ENCODE results near the gene POLR2J.
"Not testable (repeated sequence)": the region's sequence is repeated elsewhere in the genome, so short reads cannot be mapped to it uniquely, and the experiment has no call there.

POLR2J gene

DNA sequence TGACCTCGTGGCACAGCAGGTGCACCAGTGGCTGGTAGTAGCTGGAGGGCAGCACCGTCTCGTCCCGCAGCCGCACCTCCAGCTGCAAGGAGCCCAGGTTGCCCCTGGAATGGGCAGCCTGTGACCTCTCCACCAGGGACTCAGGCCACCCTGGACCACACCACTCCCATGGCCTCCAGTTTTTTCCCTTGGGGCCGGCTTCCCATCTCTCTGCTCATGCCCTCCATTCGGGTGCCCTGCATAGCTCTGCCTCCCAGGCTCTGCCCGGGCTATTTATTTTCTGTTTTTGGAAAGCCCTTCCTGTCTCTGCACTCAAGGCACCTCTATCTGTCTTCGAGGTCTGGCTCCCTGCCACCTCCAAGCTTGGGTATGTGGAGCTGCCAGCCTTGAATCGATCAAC lies 18.1 kb upstream of the POLR2J start:
- not testable (repeated sequence) for DNase-seq (ENCODE audit: low read depth in 1 of 2, low spot score in 1 of 2)

GRCh38 chr7:102494473-102495149 lies 15.9 kb upstream of the POLR2J start:
- not testable (repeated sequence) for DNase-seq (ENCODE audit: low read depth in 1 of 2, low spot score in 1 of 2)

GRCh38 chr7:102494026-102494425 lies 15.3 kb upstream of the POLR2J start:
- DNase-seq (ENCODE audit: low read depth in 1 of 2, low spot score in 1 of 2): not testable (repeated sequence)

GRCh38 chr7:102493220-102493935 lies 14.7 kb upstream of the POLR2J start:
- not testable (repeated sequence) for DNase-seq (ENCODE audit: low read depth in 1 of 2, low spot score in 1 of 2)

DNA sequence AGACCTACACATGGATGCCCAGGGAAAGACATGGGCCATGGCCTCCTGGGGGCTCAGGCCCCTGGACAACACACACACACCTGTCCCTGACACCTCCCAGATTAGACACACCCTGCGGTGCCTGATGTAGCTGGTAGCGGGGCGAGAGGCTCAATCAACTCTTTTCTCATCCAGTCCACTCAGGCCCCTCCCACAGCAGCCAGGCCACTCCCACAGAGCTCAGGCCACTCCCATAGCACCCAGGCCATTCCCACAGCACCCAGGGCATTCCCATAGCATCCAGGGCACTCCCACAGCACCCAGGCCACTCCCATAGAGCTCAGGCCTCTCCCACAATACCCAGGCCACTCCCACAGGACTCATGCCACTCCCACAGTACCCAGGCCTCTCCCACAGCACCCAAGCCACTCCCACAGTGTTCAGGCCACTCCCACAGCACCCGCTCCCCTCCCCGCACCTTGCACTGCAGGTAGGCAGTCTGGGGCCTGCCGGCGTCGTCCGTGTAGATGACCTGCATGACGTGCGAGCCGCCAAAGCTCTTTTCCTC lies 11.9 kb upstream of the POLR2J start:
- DNase-seq (ENCODE audit: low read depth in 1 of 2, low spot score in 1 of 2): peak in 1 of 2 donors; percentile 50

- not testable (repeated sequence) for DNase-seq (ENCODE audit: low read depth in 1 of 2, low spot score in 1 of 2)
Observed at GRCh38 chr7:102484317-102484716, 5.6 kb upstream of the POLR2J start.

- not testable (repeated sequence) for DNase-seq (ENCODE audit: low read depth in 1 of 2, low spot score in 1 of 2)
Observed at GRCh38 chr7:102481962-102482361, 3.2 kb upstream of the POLR2J start.

GRCh38 chr7:102479982-102480637 lies 1.4 kb upstream of the POLR2J start:
- not testable (repeated sequence) for DNase-seq (ENCODE audit: low read depth in 1 of 2, low spot score in 1 of 2)

DNA sequence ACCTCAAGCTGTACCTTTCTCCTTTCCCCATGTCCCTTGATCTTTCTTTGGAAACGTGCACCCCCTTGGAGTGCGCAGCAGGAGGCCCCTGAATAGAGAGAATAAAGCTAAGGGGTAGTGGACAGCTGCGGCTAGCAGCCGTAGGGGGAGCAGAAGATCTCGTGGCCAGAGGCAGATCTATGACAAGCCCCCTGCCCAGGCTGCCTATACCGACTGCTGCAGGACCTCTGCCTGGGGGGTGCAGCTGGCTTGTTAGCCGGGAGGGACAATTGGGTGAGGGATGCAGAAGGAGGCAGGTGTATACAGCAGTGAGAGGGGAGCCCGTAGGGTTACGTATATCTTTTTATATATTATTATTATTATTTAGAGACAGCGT lies 475 bp upstream of the POLR2J start:
- not testable (repeated sequence) for DNase-seq (ENCODE audit: low read depth in 1 of 2, low spot score in 1 of 2)

GRCh38 chr7:102474736-102475435 lies 3.8 kb downstream of the POLR2J start:
- DNase-seq (ENCODE audit: low read depth in 1 of 2, low spot score in 1 of 2): not testable (repeated sequence)

- not testable (repeated sequence) for DNase-seq (ENCODE audit: low read depth in 1 of 2, low spot score in 1 of 2)
Observed at GRCh38 chr7:102474116-102474515, 4.6 kb downstream of the POLR2J start.

GRCh38 chr7:102473271-102473991 lies 5.3 kb downstream of the POLR2J start:
- no peak for DNase-seq (ENCODE audit: low read depth in 1 of 2, low spot score in 1 of 2)

- no peak for DNase-seq (ENCODE audit: low read depth in 1 of 2, low spot score in 1 of 2)
Observed at GRCh38 chr7:102472126-102473041, 6.3 kb downstream of the POLR2J start.

- no peak for DNase-seq (ENCODE audit: low read depth in 1 of 2, low spot score in 1 of 2)
Observed at GRCh38 chr7:102471791-102472125, 7.0 kb downstream of the POLR2J start.

GRCh38 chr7:102469972-102470825 lies 8.5 kb downstream of the POLR2J start:
- no peak for DNase-seq (ENCODE audit: low read depth in 1 of 2, low spot score in 1 of 2)

DNA sequence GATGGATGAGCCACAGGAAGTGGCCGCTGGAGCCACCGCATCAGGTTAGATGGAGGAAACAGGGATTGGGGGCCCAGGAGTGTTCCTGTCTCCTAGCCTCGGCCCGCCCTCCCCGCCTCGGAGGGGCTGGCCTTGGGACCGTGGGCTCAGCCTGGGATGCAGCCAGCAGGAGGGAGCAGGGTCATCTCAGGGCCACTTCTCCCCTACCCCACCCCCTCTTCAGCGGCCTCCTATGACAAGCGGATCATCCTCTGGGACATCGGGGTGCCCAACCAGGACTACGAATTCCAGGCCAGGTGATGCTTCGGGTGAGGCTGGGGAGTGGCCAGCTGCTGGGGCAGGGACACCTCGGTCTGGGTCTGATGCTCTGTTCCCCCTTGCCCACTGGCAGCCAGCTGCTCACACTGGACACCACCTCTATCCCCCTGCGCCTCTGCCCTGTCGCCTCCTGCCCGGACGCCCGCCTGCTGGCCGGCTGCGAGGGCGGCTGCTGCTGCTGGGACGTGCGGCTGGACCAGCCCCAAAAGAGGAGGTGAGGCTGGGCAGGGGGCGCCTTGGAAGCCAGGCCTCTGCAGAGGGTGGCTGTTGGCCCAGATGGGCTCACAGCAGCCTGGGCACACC lies 9.3 kb downstream of the POLR2J start:
- DNase-seq (ENCODE audit: low read depth in 1 of 2, low spot score in 1 of 2): no peak

DNA sequence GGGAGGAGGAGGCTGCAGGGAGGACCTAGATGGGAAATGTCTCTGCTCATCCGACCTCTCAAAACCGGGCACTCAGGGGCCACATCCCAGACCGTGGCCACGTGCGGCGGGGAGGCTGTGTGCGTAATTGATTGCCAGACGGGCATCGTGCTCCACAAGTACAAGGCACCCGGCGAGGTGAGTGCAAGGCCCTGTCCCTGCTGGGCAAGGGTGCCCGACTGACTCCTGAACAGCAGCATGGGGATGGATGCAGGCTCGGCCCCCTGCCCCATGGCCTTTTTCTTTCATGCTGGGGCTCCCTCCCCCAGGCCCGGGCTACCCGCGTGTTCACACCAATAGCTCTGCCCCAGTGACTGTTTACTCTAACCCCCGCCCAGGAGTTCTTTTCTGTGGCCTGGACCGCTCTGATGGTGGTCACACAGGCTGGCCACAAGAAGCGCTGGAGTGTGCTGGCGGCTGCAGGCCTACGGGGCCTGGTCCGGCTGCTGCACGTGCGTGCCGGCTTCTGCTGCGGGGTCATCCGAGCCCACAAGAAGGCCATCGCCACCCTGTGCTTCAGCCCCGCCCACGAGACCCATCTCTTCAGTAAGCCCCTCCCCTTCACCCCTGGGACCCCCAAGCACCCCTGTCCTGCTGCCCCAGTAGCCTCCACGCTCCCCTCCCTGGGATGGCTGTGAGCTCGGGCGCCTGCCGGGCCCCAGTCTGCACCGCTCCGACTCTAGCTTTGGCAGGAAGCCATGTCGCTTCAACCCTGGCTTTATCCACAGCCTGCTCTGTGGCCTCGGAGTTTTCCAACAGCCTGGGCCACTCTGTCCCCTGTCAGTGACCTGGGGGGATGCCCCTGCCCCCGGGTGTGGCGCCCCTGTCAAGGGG lies 10.0 kb downstream of the POLR2J start:
- no peak for DNase-seq (ENCODE audit: low read depth in 1 of 2, low spot score in 1 of 2)
